TTC549 (cell line): ENCODE measurements around the gene TIAL1.
"Not testable (repeated sequence)": the region's sequence is repeated elsewhere in the genome, so short reads cannot be mapped to it uniquely, and the experiment has no call there.

ENCODE experiments used
- FAIRE-seq: peaks from 2 replicates; lab custom pipeline; 2012; peaks lifted over from hg19 to GRCh38; lab: Jason Lieb, UNC

Gene TIAL1

DNA sequence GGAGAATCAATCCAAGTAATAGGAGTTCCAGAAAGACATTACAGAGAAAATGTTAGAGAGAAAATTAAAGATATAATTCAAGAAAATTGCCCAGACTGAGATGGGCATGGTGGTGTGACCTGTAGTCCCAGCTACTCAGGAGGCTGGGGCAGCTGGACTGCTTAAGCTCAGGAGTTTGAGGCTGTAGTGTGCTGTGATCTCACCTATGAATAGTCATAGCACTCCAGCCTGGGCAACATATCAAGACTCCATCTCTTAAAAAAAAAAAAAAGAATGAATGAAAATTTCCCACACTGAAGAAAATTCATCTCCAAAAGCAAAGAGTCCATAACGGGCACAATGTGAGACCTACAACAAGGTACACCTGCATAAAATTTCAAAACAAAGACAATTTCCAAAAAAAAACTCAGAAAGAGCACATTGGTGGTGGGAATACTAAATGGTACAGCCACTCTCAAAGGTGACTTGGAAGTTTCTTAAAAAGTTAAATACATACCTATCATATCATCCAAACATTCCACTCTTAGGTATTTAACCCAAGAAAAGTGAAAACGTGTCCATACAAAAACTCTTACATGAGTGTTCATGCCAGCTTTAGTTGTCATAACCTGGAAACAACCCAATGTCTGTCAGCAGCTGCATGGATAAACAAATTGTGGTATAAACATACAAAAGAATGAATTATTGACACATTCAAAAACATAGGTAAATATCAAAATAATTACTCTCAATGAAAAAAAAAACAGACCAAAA is 47.3 kb downstream of the TIAL1 start:
- no peak for FAIRE-seq

DNA sequence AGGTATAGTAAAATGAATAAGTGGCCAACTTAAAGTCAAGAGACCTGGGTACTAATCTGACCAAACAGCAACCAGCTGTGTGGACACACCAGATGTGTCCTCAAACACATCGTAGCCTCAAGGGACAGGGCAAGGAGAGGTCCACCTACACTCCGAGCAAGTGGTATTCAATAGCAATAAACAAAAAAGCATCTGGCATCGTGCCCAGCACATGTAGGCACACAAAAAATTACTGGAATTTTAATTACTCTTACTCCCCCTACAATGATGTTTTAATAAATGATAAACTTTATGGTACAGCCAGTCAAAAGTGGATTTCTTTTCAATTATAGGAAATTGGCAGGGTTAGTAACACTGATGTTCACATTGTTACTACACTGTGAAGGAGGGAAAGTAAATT is 50.8 kb downstream of the TIAL1 start:
- no peak for FAIRE-seq

- no peak for FAIRE-seq
These were observed 51.5 kb downstream of the TIAL1 start for GRCh38 chr10:119545310-119545709.

DNA sequence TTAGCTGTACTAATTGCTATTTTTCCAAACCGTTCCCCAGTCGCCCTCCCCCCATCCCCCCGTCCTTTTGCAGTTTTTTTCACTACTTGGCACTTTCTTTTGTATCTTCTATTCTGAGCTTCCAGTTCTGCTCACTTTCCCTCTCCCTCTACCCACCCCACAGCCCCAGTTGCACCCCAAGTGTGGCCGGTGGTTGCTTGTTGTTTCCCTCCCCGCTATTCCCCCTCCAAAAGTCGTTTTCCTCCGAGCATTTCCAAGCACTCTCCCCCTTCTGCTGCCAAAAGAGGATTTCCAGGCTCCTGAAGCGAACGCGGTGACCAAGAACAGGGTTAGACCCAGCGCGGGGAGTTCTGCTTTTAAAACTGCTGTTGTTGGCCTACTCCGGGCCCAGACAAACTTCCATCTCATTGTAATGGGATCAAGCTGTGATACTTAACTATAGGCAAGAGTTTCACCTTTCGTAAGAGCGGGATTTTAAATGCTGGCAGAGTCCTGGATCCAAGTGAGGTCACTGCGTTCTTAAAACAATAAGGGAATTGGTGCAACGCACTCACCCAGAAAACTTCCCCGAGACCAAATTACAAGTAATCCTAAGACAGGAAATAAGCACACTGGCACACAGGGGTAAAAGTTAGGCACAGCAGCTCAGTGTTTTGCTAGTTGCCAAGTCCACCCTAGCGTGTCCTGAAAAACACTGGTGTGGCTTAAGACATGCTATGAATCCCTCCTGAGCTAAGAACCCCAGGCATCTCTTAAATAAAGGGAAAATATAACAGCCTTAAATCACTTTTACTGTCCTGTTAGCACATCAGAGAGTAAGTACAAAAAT is 52.7 kb downstream of the TIAL1 start:
- FAIRE-seq, result no peak

DNA sequence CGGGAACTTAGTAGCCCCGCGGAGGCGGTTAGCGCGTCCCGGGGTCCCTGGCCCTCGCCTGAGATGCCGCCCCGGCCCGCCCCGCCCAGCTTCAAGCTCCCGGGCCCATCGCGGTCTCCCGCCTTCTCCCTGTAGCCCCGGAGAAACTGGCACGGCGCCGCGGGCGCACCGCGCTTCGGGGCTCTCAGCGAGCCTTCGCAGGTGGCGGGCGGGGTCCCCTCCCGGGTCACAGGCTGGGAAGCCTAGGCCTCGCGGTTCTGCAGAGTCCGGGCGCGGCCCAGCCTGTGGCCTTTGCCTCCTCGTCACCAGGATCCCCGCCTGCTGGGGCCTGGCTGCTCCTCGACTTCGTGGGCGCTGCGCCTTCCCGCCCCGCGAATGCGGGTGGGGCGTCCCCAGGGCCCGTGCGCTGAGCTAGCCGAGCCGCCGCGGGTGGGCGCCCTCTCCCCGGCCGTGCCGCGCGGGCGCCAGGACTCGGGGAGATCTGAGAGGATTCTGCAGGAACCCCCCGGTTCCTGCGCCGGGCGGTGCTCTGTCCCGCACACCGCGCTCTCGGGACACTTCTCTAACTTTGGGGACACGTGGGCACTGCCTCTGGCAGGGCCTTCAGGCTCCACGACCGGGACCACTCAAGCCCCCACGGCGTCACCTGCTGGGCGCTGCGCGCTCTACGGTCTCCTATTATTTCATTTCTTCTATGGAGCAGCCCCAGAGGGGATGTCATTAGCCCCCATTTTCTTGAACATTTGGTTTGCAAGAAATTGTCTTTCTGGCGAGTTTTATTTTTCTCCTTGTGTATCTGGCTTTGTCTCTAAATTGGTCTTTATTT is 53.6 kb downstream of the TIAL1 start:
- no peak for FAIRE-seq

GRCh38 chr10:119542357-119542987 is 54.3 kb downstream of the TIAL1 start, which contains the start of gene RGS10:
Gene RGS10 (minus strand): TSS chr10:119542719. CDS start chr10:119542638, 81 bp downstream.
- FAIRE-seq, result no peak

GRCh38 chr10:119541459-119542356 is 55.1 kb downstream of the TIAL1 start:
- no peak for FAIRE-seq

DNA sequence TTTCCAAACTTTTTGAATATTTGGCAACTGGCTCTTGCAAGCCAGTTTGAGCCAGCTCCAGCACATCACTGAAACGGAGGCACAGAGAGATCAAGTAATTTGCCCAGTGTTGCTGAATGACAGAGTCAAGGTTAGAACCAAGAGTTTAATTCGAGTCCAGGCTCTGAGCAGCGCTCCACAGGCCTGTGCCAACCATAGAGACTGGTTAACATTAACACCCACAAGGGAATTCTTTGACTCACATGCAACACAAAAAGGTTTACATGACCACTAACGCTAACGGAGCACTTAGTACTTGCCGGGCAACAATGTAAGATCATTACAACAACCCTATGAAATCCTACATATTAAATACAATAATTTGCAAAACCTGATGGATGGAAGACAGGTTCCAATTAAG is 55.7 kb downstream of the TIAL1 start:
- no peak for FAIRE-seq

DNA sequence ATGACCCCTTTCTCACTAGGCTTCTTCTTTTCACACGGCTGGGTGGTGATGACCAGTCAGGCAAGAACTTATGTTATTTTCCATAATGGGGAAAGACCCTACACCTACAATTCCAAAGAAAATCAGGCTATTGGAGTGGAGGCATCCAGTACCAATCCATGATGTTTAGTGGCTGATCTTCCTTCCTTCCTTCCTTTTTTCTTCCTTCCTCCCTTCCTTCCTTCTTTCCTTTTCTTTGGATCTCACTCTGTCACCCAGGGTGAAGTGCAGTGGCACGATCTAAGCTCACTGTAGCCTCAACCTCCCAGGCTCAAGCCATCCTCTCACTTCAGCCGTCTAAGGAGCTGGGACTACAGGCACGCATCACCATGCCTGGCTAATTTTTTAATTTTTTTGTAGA is 56.7 kb downstream of the TIAL1 start:
- FAIRE-seq, result no peak

GRCh38 chr10:119539359-119539825 is 57.4 kb downstream of the TIAL1 start:
- FAIRE-seq, result no peak

- no peak for FAIRE-seq
These were observed 58.0 kb downstream of the TIAL1 start for GRCh38 chr10:119538632-119539358.

DNA sequence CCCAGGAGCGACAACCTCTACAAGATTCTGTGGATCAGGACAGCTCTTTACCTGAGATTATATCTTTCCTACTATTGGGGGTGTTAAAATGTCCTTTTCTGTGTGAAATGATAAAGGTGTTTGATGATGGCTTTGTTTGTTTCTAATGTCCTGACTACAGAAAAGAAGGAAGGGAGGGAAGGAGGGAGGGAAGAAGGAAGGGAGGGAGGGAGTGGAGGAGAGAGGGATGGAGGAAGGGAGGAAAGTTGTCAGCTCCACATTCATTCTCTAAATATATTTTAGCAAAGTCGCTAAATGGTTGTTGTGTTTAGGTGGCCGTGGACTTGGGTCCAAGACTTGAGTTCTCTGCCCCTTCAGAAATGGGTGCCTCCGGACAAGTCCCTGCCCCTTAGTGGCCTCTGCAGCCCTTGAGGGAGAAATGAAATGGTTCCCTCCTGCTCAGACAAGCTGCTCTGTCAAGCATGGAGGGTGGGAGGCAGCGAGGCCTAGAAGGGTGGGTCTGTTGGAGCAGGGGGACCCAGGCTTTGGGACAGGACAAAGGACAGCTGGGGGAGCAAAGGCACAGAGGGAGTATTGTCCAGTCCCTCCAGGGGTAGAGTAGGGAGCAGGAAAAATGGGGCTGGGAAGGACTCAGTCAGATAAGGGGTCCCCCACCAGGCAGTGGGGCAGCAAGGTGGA is 58.7 kb downstream of the TIAL1 start:
- no peak for FAIRE-seq

- no peak for FAIRE-seq
These were observed 60.2 kb downstream of the TIAL1 start for GRCh38 chr10:119536508-119537025.

DNA sequence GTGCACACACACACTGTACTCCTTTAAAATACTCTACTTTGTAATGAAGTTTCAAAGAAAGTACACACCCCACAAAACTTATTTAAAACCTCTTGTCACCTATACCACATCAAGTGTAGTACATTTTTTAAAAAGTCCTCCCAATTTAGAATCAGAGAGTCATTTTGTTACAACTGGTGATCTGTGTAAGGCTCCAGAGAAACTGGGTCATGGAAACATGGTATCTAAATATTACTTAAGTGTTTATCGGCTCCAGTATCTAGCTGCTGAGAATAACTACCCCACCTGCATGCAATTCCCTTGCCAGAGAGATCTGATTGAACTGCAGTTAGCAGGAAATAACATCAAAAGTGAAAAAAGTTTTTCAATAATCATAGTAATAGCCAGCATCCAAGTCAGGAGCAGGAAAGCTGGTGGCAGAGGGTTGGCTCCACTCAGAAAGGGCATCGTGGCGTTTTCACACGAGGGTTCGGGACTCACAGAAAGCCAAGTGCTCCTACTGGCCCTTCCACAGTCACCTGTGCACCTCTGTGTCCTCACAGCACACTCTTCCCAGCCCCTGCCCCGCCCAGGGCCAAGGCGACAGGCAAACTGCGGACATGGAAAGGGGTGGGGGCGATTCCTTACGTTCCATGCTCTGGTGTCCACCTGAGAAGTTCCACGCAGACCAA is 60.8 kb downstream of the TIAL1 start:
- FAIRE-seq, result no peak

DNA sequence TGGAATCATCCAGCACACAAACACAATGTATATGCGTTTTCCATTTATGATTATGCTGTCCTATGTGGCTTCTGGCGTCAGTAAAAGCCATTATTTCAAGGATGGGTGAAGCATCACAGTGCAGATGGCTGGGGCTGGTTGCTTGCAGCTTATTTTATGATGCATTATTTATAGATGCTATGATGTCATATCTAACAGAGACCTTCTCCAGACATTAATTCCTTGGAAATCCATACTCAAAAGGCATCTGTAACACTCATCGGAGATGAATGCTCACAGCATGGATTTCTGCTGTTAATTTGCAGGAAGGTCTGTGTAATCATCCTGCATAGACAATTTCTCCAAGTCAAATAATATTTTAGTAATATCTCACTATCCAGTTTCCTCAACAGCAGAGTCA is 61.5 kb downstream of the TIAL1 start:
- FAIRE-seq, result no peak

DNA sequence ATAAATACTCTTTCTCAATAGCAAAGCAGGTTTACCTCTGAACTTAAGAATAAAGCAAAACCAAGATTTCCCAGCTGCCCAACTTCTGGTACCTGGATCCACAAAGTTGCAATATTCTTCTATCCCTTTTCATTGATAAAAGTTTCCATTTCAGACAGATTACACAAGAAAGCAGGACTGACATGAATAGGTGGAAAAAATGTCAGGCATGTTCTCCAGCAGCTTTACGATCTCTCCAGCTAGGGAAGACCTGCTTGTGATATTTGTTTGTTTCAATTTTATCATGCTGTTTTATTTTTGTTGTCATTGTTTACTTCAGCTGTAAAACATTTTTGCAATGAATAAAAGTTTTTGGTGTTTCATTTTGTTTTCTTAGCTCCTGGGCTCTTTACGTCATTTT is 63.3 kb downstream of the TIAL1 start:
- no peak for FAIRE-seq

GRCh38 chr10:119532791-119533190 is 64.0 kb downstream of the TIAL1 start:
- FAIRE-seq, result not testable (repeated sequence)

GRCh38 chr10:119532251-119532650 is 64.5 kb downstream of the TIAL1 start:
- FAIRE-seq, result not testable (repeated sequence)

DNA sequence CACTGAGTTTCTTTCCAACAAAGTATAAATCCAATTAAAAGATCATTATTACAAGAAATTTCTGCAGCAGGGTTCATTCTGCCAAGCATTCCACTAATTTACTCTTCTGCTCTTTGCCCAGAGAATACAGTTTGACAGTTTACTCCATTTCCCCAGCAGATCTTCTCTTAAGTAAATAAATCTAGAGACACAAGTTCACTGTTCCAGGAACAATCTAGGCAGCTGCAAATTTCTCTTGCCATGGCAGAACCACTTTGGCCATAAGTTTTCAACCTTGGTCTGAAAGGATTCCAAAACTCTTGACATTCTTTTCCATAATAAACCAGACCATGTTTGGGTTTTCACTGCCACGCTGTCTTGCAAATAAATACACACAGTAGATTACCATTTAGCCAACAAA is 65.7 kb downstream of the TIAL1 start:
- no peak for FAIRE-seq
